Fibroblast of skin of scalp (primary cell): ENCODE data around the gene GLG1.
"Not testable (repeated sequence)": the region's sequence is repeated elsewhere in the genome, so short reads cannot be mapped to it uniquely, and the experiment has no call there.

Experiments used
- DNase-seq: peaks from one replicate; pipeline ENCODE4 v3.0.0-alpha.2; 2013

GLG1 gene

DNA sequence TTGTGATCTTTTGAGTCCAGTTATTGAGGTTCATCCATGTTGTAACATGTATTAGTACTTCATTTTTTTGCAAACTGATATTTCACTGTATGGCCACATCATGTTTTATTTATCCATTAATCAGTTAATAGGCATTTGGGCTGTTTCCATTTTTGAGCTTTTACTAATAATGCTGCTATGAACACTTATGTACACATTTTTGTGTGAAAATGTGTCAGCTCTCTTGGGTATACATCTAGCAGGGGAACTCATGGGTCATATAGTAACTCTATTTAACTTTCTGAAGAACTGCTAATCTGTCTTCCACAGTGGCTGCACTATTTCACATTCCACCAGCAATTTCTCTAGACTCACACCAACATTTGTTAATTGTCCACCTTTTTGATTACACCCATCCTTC lies 82.0 kb downstream of the GLG1 start:
- peak; percentile 56 for DNase-seq

- DNase-seq: no peak
Measured at GRCh38 chr16:74524117-74524516, 82.8 kb downstream of the GLG1 start.

- not testable (repeated sequence) for DNase-seq
Measured at GRCh38 chr16:74523706-74524105, 83.2 kb downstream of the GLG1 start.

GRCh38 chr16:74522160-74522559 lies 84.8 kb downstream of the GLG1 start:
- no peak for DNase-seq

GRCh38 chr16:74521691-74522090 lies 85.2 kb downstream of the GLG1 start:
- peak; percentile 78 for DNase-seq

DNA sequence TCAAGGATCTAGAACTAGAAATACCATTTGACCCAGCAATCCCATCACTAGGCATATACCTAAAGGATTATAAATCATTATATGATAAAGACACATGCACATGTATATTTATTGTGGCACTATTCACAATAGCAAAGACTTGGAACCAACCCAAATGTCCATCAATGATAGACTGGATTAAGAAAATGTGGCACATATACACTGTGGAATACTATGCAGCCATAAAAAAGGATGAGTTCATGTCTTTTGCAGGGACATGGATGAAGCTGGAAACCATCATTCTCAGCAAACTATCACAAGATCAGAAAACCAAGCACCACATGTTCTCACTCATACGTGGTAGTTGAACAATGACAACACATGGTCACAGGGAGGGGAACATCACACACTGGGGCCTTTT lies 88.0 kb downstream of the GLG1 start:
- not testable (repeated sequence) for DNase-seq

DNA sequence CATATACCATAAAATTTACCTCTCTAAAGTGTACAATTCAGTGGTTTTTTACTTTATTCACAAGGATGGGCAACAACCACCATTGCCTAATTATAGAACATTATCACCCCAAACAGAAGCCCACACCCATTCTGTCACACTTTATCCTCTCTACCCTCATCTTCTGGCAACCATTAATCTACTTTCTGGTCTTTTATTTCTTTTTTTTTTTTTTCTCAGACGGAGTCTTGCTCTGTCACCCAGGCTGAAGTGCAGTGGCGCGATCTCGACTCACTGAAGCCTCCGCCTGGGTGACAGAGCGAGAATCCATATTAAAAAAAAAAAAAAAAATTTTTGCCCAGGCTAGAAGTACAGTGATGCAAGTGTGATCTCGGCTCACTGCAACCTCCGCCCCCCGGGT lies 95.0 kb downstream of the GLG1 start:
- DNase-seq: no peak

DNA sequence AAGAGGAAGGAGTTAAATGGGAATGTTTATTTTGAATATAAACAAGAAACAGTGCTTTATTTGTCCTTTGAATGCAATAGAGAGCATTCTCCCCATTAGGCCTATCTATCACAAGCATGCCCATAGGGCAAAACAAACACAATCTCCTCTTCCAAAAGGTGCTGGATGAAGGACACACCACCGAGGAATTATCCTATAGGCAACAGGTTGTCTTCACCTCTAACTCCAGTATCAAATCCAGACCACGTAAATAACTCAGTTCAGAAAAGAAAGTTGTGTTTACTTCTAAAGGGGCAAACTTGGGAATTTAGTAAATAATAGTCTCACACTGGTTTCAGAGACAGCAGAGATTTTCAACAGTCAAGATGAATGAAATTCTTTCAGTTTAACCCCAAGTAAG lies 101.9 kb downstream of the GLG1 start:
- DNase-seq: no peak

GRCh38 chr16:74503412-74503811 lies 103.5 kb downstream of the GLG1 start:
- no peak for DNase-seq

- DNase-seq: no peak
Measured at GRCh38 chr16:74501484-74502478, 105.1 kb downstream of the GLG1 start.

GRCh38 chr16:74500907-74501306 lies 106.0 kb downstream of the GLG1 start:
- DNase-seq: no peak

DNA sequence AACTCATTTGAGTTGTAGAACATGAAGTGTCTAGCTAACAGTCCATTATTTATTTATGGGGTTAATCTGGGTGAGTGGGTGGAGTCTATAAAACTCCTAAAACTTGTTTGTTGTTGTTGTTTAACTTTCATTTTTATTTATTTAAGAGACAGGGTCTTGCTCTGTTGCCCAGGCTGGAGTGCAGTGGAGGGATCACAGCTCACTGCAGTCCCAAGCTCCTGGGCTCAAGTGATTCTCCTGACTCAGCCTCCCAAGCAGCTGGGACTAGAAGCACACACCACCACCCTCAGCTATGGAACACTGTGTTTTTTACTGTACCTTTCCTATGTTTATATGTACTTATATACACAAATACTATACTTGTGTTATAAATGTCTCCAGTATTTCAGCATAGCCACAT lies 107.8 kb downstream of the GLG1 start:
- DNase-seq: no peak

GRCh38 chr16:74497761-74498160 lies 109.2 kb downstream of the GLG1 start:
- no peak for DNase-seq

DNA sequence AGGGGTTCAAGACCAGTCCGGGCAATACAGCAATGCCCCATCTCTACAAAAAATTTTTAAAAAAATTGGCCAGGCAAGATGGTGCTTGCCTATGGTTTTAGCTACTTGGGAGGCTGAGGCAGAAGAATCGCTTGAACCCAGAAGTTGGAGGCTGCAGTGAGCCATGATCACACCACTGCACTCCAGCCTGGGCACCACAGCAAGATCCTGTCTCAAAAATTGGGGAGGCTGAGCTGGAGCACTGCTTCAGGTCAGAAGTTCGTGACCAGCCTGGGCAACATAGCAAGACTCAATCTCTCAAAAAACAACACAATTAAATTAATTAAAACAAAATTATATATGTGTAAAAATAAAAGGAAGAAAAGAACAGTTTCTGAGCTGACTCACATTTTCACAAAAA lies 110.9 kb downstream of the GLG1 start:
- no peak for DNase-seq

- no peak for DNase-seq
Measured at GRCh38 chr16:74492976-74493375, 113.9 kb downstream of the GLG1 start.

DNA sequence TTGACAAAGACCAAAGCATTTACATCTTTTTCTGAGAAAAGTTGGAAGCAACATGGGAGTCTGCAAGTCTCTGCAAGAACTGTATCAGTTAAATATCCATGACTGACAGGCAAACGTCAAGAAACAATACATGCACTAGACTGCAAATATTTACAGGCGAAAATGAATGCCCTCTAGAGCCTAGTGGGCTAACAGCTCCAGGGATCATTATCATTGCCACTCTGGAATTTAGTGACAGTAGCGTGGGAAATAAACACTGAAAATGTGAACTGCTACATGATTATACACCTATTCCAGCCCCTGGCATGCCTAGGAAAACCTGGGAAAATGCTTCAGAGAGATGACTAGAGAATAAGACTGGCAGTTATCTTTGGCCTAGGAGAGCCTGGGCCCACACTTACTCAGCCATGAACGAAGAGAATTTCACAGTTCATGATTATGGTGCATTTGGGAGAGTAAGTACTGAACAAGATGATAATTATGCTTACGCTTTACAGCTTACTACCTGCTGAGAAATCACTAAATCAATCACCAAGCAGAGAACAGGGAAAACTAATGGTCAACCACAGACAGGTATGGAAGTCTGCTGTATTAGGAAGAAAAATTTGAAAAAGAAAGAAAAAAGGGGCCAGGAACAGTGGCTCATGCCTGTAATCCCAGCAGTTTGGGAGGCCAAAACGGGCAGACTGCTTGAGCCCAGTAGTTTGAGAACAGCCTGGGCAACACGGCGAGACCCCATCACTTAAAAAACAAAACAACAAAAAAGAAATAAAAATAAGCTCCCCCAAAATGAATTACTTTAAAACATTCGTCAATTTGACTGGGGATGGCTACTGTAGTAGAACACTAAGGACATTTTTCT lies 119.0 kb downstream of the GLG1 start:
- no peak for DNase-seq

- DNase-seq: no peak
Measured at GRCh38 chr16:74485916-74486315, 121.0 kb downstream of the GLG1 start.

GRCh38 chr16:74480150-74481029 lies 126.5 kb downstream of the GLG1 start:
- DNase-seq: peak; percentile 38

- DNase-seq: no peak
Measured at GRCh38 chr16:74477226-74477625, 129.7 kb downstream of the GLG1 start.

- no peak for DNase-seq
Measured at GRCh38 chr16:74474416-74474815, 132.5 kb downstream of the GLG1 start.

GRCh38 chr16:74472540-74472939 lies 134.4 kb downstream of the GLG1 start:
- no peak for DNase-seq

- DNase-seq: no peak
Measured at GRCh38 chr16:74472010-74472409, 134.9 kb downstream of the GLG1 start.
